ENCODE data around the gene MFAP3. TPM values are rescaled to one million over a fixed set of nuclear protein-coding genes. Genes with fewer than 3 reads are reported as not detected.

Gene MFAP3
- total and polyA plus RNA-seq, 2 of the 13 experiments (the other 11 are each of a cell fraction or from before 2014, with no cell fraction given), result 12.1 to 28.3 TPM

- TF ChIP-seq, protein P1, sequence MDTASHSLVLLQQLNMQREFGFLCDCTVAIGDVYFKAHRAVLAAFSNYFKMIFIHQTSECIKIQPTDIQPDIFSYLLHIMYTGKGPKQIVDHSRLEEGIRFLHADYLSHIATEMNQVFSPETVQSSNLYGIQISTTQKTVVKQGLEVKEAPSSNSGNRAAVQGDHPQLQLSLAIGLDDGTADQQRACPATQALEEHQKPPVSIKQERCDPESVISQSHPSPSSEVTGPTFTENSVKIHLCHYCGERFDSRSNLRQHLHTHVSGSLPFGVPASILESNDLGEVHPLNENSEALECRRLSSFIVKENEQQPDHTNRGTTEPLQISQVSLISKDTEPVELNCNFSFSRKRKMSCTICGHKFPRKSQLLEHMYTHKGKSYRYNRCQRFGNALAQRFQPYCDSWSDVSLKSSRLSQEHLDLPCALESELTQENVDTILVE (CRISPR knock-in tag; IDR thresholded peaks at IDR 0.05), result peak; percentile 88; the same call in 1 of the 2 replicates
- TF ChIP-seq SETDB1 (CRISPR knock-in tag; IDR thresholded peaks at IDR 0.05; ENCODE audit: borderline replicate concordance), result peak; percentile 89; the same call in 1 of the 2 replicates
- no peak for TF ChIP-seq ZNF468 (CRISPR knock-in tag; IDR thresholded peaks at IDR 0.05)
- peak; percentile 69 for TF ChIP-seq PAXIP1 (CRISPR knock-in tag; conservative IDR thresholded peaks at IDR 0.05)
- peak; percentile 73; the same call in 1 of the 2 replicates for TF ChIP-seq ZNF547 (CRISPR knock-in tag; IDR thresholded peaks at IDR 0.05)
- TF ChIP-seq MXD1 (CRISPR knock-in tag; IDR thresholded peaks at IDR 0.05), result peak; percentile 80; the same call in 1 of the 2 replicates
- peak; percentile 51; the same call in 1 of the 2 replicates for TF ChIP-seq TGIF2 (CRISPR knock-in tag; IDR thresholded peaks at IDR 0.05)
- TF ChIP-seq ZKSCAN5 (CRISPR knock-in tag; IDR thresholded peaks at IDR 0.05), result 0 out of 2 replicates have a peak, but pooled peaks have one; percentile 46
- TF ChIP-seq ZXDC (CRISPR knock-in tag; IDR thresholded peaks at IDR 0.05), result no peak
- TF ChIP-seq RAD21 (CRISPR knock-in tag; IDR thresholded peaks at IDR 0.05), result no peak
- TF ChIP-seq, protein P2, sequence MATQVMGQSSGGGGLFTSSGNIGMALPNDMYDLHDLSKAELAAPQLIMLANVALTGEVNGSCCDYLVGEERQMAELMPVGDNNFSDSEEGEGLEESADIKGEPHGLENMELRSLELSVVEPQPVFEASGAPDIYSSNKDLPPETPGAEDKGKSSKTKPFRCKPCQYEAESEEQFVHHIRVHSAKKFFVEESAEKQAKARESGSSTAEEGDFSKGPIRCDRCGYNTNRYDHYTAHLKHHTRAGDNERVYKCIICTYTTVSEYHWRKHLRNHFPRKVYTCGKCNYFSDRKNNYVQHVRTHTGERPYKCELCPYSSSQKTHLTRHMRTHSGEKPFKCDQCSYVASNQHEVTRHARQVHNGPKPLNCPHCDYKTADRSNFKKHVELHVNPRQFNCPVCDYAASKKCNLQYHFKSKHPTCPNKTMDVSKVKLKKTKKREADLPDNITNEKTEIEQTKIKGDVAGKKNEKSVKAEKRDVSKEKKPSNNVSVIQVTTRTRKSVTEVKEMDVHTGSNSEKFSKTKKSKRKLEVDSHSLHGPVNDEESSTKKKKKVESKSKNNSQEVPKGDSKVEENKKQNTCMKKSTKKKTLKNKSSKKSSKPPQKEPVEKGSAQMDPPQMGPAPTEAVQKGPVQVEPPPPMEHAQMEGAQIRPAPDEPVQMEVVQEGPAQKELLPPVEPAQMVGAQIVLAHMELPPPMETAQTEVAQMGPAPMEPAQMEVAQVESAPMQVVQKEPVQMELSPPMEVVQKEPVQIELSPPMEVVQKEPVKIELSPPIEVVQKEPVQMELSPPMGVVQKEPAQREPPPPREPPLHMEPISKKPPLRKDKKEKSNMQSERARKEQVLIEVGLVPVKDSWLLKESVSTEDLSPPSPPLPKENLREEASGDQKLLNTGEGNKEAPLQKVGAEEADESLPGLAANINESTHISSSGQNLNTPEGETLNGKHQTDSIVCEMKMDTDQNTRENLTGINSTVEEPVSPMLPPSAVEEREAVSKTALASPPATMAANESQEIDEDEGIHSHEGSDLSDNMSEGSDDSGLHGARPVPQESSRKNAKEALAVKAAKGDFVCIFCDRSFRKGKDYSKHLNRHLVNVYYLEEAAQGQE (IDR thresholded peaks at IDR 0.05; ENCODE audit: borderline replicate concordance in 1 of 2, low read depth in 1 of 2, low read length in 2 of 2), result no peak
- no peak for TF ChIP-seq SOX13 (IDR thresholded peaks at IDR 0.05)
- peak in 1 of 2 experiments; percentile 41; a peak in 1 of 4 replicates for TF ChIP-seq SOX13 (CRISPR knock-in tag; conservative IDR thresholded peaks at IDR 0.05 in 1 of 2, IDR thresholded peaks at IDR 0.05 in 1 of 2)
- TF ChIP-seq ZNF232 (CRISPR knock-in tag; IDR thresholded peaks at IDR 0.05; ENCODE audit: borderline replicate concordance), result peak; percentile 28; the same call in 1 of the 2 replicates
Measured at GRCh38 chr5:154038707-154039457, at the start of gene MFAP3, which contains the start of gene FAM114A2 (continued).
